ENCODE results near the gene CNOT11.

The CNOT11 gene

DNA sequence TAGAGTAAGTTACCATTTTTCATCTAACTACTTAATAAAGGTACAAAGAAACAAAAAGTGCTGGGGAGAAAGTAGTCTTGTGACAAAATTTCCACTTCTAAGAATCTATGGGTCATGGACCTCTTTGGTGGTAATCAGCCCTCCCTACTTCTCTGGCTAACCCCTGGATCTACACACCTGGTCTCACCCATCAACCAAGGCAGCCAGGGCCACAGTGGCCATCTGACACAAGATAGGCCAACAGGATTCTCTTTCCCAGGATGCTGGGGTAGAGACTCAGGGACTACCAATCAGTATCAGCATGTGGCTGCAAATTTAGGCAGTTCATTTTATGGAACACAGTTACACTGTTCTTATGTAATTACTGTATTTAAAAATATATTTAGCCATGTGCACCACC lies 38.0 kb downstream of the CNOT11 start:
- no peak for TF ChIP-seq CTCF (IDR thresholded peaks at IDR 0.05)
- Histone ChIP-seq H3K4me3 (no peak overlapping the region), H3K27ac (no peak overlapping the region)
- no peak for DNase-seq (ENCODE audit: low spot score)

- Histone ChIP-seq H3K4me3 (no peak overlapping the region), H3K27ac (no peak overlapping the region)
- no peak for DNase-seq (ENCODE audit: low spot score)
- TF ChIP-seq CTCF (IDR thresholded peaks at IDR 0.05): no peak
These were observed 39.3 kb downstream of the CNOT11 start for GRCh38 chr2:101291973-101292372.

- no peak for DNase-seq (ENCODE audit: low spot score)
- no peak for TF ChIP-seq CTCF (IDR thresholded peaks at IDR 0.05)
- Histone ChIP-seq H3K4me3 (no peak overlapping the region), H3K27ac (no peak overlapping the region)
These were observed 40.9 kb downstream of the CNOT11 start for GRCh38 chr2:101293544-101293943.

DNA sequence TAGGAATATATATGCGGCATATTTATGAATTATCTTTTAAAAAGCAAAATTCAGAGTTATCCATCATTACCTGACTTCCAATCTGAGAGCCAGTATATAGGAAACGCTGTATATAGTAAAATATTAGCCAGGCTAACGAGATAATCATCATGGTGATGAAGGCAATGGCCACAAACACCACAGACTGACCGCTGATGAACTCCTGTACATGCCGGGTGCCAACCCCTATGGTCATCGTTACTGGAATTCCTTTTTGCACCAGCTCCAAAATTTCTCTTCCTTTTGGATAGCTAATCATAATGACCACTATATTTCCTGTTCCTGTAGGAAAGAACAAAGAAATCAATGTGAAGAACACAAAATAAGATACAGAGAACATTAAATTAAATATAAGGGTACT lies 42.2 kb downstream of the CNOT11 start:
- no peak overlapping the region for H3K27ac ChIP-seq
- no peak overlapping the region for H3K4me3 ChIP-seq
- no peak for DNase-seq (ENCODE audit: low spot score)
- no peak for TF ChIP-seq CTCF (IDR thresholded peaks at IDR 0.05)

- Histone ChIP-seq H3K27ac (no peak overlapping the region), H3K4me3 (no peak overlapping the region)
- TF ChIP-seq CTCF (IDR thresholded peaks at IDR 0.05): no peak
- DNase-seq (ENCODE audit: low spot score): no peak
These were observed 43.2 kb downstream of the CNOT11 start for GRCh38 chr2:101295895-101296294.

DNA sequence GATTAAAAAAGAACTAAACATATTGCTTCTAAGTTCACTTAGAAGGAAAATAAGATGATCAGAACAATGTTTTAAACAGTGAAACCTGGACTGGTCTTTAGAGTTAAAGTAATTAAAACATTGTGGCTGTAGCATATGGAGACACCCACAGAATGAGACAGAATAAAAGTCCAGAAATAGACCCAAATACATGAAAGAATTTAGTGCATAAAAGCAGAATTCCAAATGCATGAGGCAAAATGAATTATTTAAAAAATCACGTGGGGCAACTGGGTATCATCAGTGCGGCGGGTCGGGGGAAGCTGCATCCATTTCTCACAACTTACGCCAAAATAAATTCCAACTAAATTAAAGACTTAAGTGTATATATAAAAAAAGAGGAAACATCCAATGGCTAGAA lies 43.7 kb downstream of the CNOT11 start:
- Histone ChIP-seq H3K4me3 (no peak overlapping the region), H3K27ac (no peak overlapping the region)
- no peak for DNase-seq (ENCODE audit: low spot score)
- no peak for TF ChIP-seq CTCF (IDR thresholded peaks at IDR 0.05)

DNA sequence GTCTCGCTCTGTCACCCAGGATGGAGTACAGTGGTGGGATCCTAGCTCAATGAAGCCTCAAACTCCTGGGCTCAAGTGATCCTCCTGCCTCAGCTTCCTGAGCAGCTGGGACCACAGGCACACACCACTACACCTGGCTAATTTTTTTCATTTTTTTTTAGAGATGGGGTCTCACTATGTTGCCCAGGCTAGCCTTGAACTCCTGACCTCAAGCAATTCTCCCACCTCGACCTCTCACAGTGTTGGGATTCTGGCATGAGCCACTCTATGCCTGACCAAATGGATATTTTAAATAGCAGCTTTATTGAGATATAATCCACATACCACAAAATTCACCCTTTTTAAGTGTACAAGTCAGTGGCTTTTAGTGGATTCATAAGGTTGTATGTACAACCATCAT lies 44.7 kb downstream of the CNOT11 start:
- DNase-seq (ENCODE audit: low spot score): no peak
- H3K4me3 ChIP-seq: no peak overlapping the region
- no peak overlapping the region for H3K27ac ChIP-seq
- no peak for TF ChIP-seq CTCF (IDR thresholded peaks at IDR 0.05)
